Left ventricle myocardium inferior (tissue), 1 donor: ENCODE measurements around the gene MAMSTR. TPM values are rescaled to one million over a fixed set of nuclear protein-coding genes. Genes with fewer than 3 reads are reported as not detected.
"Not testable (repeated sequence)": the region's sequence is repeated elsewhere in the genome, so short reads cannot be mapped to it uniquely, and the experiment has no call there.

Experiments
- DNase-seq: peaks from one replicate; pipeline ENCODE4 v3.0.0-alpha.2; 2020
- H3K27ac ChIP-seq: fragments of 200-600 bp; replicated peaks from 2 replicates; pipeline ENCODE4 v1.8.0; 2021
- H3K27me3 ChIP-seq: fragments of 200-600 bp; 2 replicates; pipeline ENCODE4 v1.8.0; 2021; ENCODE audit warnings: low read depth
- H3K36me3 ChIP-seq: fragments of 200-600 bp; 2 replicates; pipeline ENCODE4 v1.8.0; 2021
- H3K4me1 ChIP-seq: fragments of 200-600 bp; 2 replicates; pipeline ENCODE4 v1.8.0; 2021
- H3K4me3 ChIP-seq: fragments of 200-600 bp; 2 replicates; pipeline ENCODE4 v1.8.0; 2021; ENCODE audit warnings: mild to moderate bottlenecking, moderate library complexity
- H3K9me3 ChIP-seq: fragments of 200-600 bp; replicated peaks from 2 replicates; pipeline ENCODE4 v1.8.0; 2021
- CTCF ChIP-seq: fragments of 200-600 bp; IDR thresholded peaks from 2 replicates; pipeline ENCODE4 v1.8.0; 2021; ENCODE audit warnings: antibody characterized with exemption, mild to moderate bottlenecking, borderline replicate concordance
- intact Hi-C: fragments of 100-400 bp; cut with micrococcal nuclease; formaldehyde crosslinking; loops from one replicate; pipeline ENCODE4 v1.11.0; 2022
- total RNA-seq: library from RNA; stranded (reverse); fragmentation: NEBNext Ultra II Directional; extraction: Animal tissue kit (Norgen Biotek cat#: 25700); gene quantifications from one replicate; pipeline ENCODE4 v1.2.1, GENCODE V29; 2021
- donor health status: DM: no; HTN: yes; CAD: no; lungs with severe emphysema.

MAMSTR gene
- total RNA-seq, 1 donor from 2014 or later, result 1.8 TPM

- Histone ChIP-seq H3K27me3 (no peaks in the 10 kb centered on the region), H3K27ac (peak overlapping the region; percentile 90), H3K4me3 (peak overlapping the region; percentile 64), H3K9me3 (no peaks in the 10 kb centered on the region), H3K4me1 (peaks cover 84% of the 10 kb centered on the region), H3K36me3 (peaks cover 7% of the 10 kb centered on the region)
- no peak for TF ChIP-seq CTCF
- DNase-seq, result no peak
- intact Hi-C loops, result no loop called here
Observed at GRCh38 chr19:48718711-48719231, 754 bp downstream of the MAMSTR start.

GRCh38 chr19:48718106-48718505 lies 1.4 kb downstream of the MAMSTR start:
- intact Hi-C loops, result not testable (repeated sequence)
- H3K4me1 ChIP-seq, result peaks cover 84% of the 10 kb centered on the region

GRCh38 chr19:48716562-48717291 lies 2.8 kb downstream of the MAMSTR start:
- Histone ChIP-seq H3K36me3 (peaks cover 3% of the 10 kb centered on the region), H3K27ac (peak overlapping the region; percentile 90), H3K4me3 (peak overlapping the region; percentile 77), H3K27me3 (no peaks in the 10 kb centered on the region), H3K9me3 (no peaks in the 10 kb centered on the region), H3K4me1 (peaks cover 80% of the 10 kb centered on the region)
- DNase-seq, result peak; percentile 66
- TF ChIP-seq CTCF, result no peak
- intact Hi-C loops, result no loop called here

More at GRCh38 chr19:48718106-48718505, 1.4 kb downstream of the MAMSTR start:
- H3K27me3 ChIP-seq, DNase-seq, H3K36me3 ChIP-seq, H3K9me3 ChIP-seq, H3K4me3 ChIP-seq: not testable (repeated sequence)
- H3K27ac ChIP-seq, result peak overlapping the region; percentile 90

GRCh38 chr19:48715681-48716171 lies 3.8 kb downstream of the MAMSTR start:
- no peak for DNase-seq
- intact Hi-C loops, result no loop called here
- Histone ChIP-seq H3K27ac (peak overlapping the region; percentile 90), H3K4me3 (peak overlapping the region; percentile 77), H3K27me3 (no peaks in the 10 kb centered on the region), H3K36me3 (no peaks in the 10 kb centered on the region), H3K4me1 (peaks cover 74% of the 10 kb centered on the region), H3K9me3 (peaks cover 6% of the 10 kb centered on the region)
- TF ChIP-seq CTCF, result no peak

GRCh38 chr19:48714759-48715675 lies 4.5 kb downstream of the MAMSTR start:
- H3K36me3 ChIP-seq, result no peaks in the 10 kb centered on the region
- no peak for DNase-seq
- H3K4me3 ChIP-seq, result peak overlapping the region; percentile 77
- intact Hi-C loops, result no loop called here
- H3K4me1 ChIP-seq, result peaks cover 69% of the 10 kb centered on the region
- no peak for TF ChIP-seq CTCF
- H3K9me3 ChIP-seq, result peaks cover 6% of the 10 kb centered on the region
- peak overlapping the region; percentile 90 for H3K27ac ChIP-seq
- H3K27me3 ChIP-seq, result no peaks in the 10 kb centered on the region
